Transverse colon (tissue), 4 donors: ENCODE measurements around the gene VWA3B.

Experiments
- CTCF ChIP-seq, 5 experiments: fragments of 200-600 bp in 3 of 5; fragments of 450-650 bp in 2 of 5; sonication (generic) in 3 of 5; IDR thresholded peaks; 1 replicate in 2 of 5; 2 replicates in 3 of 5; pipeline ENCODE4 v1.5.1; 2016 to 2017; ENCODE audit warnings: antibody characterized with exemption in 5 of 5, inconsistent platforms in 3 of 5, mild to moderate bottlenecking in 2 of 5, moderate library complexity in 1 of 5
- EP300 ChIP-seq: sonication (generic); formaldehyde crosslinking; IDR thresholded peaks from one replicate; pipeline ENCODE4 v1.6.1; 2017; ENCODE audit warnings: antibody characterized with exemption, low read depth
- POLR2A ChIP-seq: fragments of 450-650 bp; IDR thresholded peaks from one replicate; pipeline ENCODE4 v1.6.1; 2016; ENCODE audit warnings: antibody characterized with exemption, mild to moderate bottlenecking, moderate library complexity
- POLR2AphosphoS5 ChIP-seq, 3 donors: sonication (generic); formaldehyde crosslinking; IDR thresholded peaks; one replicate each; pipeline ENCODE4 v1.6.1; 2016; ENCODE audit warnings: antibody characterized with exemption in 3 of 3

GRCh38 chr2:98127229-98127989, 40.4 kb downstream of the VWA3B start:
- TF ChIP-seq CTCF (IDR thresholded peaks at IDR 0.05) = no peak
- no peak for TF ChIP-seq EP300
- TF ChIP-seq POLR2AphosphoS5 (IDR thresholded peaks at IDR 0.05) = no peak
- TF ChIP-seq POLR2A = no peak
